Rectal smooth muscle tissue (tissue), 1 donor: ENCODE data around the gene PKP1.

ENCODE experiments used
- H3K27ac ChIP-seq: one replicate; pipeline ENCODE4 v1.7.0; 2013; ENCODE audit warnings: low read depth, low read length, inconsistent platforms
- H3K27me3 ChIP-seq: one replicate; pipeline ENCODE4 v1.7.0; 2013; ENCODE audit warnings: low read length; ENCODE audit not compliant: control insufficient read depth, insufficient read depth
- H3K36me3 ChIP-seq: one replicate; pipeline ENCODE4 v1.7.0; 2013; ENCODE audit warnings: low read length; ENCODE audit not compliant: control insufficient read depth, insufficient read depth
- H3K4me1 ChIP-seq: one replicate; pipeline ENCODE4 v1.7.0; 2013; ENCODE audit warnings: low read length; ENCODE audit not compliant: control insufficient read depth, insufficient read depth
- H3K4me3 ChIP-seq: one replicate; pipeline ENCODE4 v1.7.0; 2013; ENCODE audit warnings: low read length
- H3K9ac ChIP-seq: one replicate; pipeline ENCODE4 v1.7.0; 2013; ENCODE audit warnings: low read length

The PKP1 gene

DNA sequence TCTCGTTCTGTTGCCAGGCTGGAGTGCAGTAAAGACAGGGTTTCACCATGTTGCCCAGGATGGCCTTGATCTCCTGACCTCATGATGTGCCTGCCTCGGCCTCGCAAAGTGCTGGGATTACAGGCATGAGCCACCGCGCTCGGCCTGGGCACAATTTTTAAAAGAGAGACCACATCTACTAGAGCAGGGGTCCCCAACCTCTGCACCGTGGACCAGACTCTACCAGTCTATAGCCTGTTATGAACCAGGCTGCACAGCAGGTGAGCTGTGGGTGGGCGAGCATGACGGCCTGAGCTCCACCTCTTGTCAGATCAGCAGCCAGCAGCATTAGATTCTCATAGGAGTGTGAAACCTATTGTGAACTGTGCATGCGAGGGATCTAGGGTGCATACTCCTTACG is 73.4 kb downstream of the PKP1 start:
- H3K36me3 ChIP-seq = no peaks in the 10 kb centered on the region
- no peaks in the 10 kb centered on the region for H3K27me3 ChIP-seq
- no peaks in the 10 kb centered on the region for H3K4me1 ChIP-seq
- H3K9ac ChIP-seq = no peak overlapping the region
- H3K4me3 ChIP-seq = no peak overlapping the region
- H3K27ac ChIP-seq = no peak overlapping the region

DNA sequence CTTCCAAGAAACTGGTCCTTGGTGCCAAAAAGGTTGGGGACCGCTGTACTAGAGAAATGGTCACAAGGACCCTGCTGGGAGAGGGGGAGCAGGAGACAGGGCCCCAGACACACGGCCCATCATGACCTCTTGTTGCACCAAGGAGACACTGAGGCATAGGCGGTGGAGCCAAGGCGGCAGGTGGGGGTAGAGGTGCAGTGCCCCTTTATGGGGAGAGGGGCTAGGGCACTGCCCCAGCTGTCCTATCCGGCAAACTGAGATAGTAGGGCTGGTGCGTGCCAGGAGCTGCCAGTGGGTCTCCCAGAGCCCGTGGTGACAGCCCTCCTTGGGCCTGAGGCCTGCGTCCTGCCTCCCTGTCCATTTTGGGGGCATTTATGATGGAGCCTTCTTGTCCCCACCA is 73.9 kb downstream of the PKP1 start:
- Histone ChIP-seq H3K4me1 (no peaks in the 10 kb centered on the region), H3K27ac (no peak overlapping the region), H3K27me3 (no peaks in the 10 kb centered on the region)

DNA sequence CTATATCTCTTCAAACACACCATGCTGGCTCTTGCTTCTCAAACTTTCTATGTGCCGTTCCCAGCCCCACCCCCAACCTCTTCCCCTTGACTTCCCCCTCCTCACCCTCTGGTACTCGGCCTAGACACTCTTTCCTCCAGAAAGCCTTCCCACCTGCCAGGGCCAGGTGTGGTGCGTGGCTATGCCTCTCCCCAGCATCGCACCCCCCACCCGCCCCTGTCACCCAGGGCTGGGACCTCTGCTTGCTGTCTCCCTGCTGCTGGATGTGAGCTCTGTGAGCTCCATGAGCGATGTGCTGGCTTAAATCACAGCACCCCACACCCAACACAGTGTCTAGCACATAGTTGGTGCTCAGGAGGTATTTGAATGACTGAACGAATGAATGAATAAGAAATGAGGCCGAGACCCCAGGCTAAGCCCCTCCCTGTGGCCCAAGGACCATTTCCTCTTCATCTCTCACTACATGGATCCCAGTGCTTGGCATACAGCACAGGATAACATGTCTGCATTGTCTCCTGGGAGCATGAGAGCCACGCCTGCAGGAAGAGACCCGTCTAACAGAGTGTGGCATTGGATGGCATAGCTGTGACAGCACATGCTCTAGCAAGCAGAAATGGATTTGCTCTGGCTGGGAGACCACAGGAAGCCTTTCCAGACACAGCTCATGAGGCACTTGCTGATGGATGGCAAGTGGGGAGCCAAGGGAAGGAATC is 74.5 kb downstream of the PKP1 start:
- Histone ChIP-seq H3K27me3 (no peaks in the 10 kb centered on the region), H3K4me1 (no peaks in the 10 kb centered on the region), H3K9ac (no peak overlapping the region), H3K36me3 (no peaks in the 10 kb centered on the region), H3K27ac (no peak overlapping the region), H3K4me3 (no peak overlapping the region)

More for the DNA sequence above, 73.9 kb downstream of the PKP1 start:
- H3K4me3 ChIP-seq = no peak overlapping the region
- H3K9ac ChIP-seq = no peak overlapping the region
- H3K36me3 ChIP-seq = no peaks in the 10 kb centered on the region

DNA sequence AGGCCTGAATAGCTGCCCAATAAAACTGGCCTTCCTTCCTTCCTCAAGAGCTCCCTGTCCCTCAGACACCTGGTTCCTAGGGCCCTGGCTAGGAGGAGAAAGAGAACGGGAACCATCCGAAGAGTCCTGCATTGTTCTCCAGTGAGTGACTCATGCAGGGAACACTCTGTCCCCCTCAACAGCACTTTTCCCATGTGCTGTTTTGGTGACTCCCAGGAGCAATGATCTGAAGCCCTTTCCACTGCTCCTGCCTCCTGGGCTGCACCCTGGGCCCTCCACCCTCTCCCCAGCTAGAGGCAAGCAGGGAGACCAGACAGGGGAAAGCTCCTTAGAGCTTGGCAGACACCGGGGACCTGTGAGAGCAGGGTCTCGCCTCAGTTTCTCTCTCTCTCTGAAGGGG is 75.3 kb downstream of the PKP1 start:
- Histone ChIP-seq H3K4me3 (no peak overlapping the region), H3K4me1 (no peaks in the 10 kb centered on the region), H3K27me3 (no peaks in the 10 kb centered on the region), H3K27ac (no peak overlapping the region), H3K9ac (no peak overlapping the region), H3K36me3 (no peaks in the 10 kb centered on the region)

DNA sequence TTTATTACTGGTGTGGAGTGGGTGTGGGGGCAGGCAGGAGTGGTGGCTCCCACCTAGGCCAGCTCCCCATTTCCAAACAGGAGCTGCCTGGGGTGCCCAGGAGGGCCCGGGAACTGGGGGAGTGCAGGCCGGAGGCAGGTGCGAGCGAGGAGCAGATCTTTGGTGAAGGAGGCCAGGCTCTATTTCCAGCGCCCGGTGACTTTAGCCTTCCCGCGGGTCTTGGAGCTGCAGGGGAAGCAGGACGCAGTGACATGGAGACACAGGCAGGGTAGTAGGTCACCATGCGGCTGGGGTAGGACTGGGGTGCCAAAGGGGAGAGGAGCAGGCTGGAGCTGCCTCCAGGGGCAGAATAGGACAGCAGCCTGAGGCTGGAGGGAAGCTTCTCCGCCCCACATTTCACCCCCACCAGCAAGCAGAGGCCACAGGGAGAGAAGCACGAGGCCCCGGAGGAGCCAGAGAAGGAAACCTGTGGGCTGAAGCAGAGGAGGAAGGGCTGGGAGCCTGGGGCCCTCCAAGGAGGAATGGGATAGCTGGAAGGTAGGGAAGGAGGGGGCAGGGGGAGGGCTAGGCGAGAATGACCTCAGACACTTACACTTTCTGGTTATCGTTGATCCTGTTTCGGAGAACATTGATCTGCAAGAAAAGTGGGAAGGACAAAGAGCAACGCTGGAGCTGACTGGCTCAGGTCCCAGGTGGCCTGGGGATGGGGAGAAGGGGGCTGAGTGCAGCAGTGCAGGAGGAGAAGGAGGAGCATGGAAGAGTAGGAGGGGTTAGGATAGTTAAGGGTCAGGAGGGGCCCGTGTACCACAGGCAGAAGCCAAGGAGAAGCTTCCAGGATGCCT is 75.9 kb downstream of the PKP1 start:
- no peak overlapping the region for H3K27ac ChIP-seq

DNA sequence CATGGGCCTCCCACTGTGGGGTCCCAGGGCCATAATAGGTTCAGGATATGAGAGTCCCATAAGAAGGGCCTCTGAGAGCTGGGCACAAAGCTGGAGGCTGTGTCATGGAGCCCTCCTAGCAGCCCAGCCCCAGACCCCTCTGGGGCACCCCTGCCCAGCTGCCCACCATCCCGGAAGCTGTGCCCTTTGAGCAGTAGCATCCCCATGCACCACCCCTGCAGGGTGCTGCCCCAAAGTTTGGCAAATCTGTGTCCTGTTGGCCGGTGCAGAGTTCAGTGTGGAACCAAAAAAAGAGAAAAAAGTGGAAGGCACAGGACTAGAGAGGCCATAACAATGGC is 76.5 kb downstream of the PKP1 start:
- Histone ChIP-seq H3K9ac (no peak overlapping the region), H3K36me3 (no peaks in the 10 kb centered on the region)

More for the DNA sequence above, 75.9 kb downstream of the PKP1 start:
- Histone ChIP-seq H3K27me3 (no peaks in the 10 kb centered on the region), H3K36me3 (no peaks in the 10 kb centered on the region), H3K4me1 (no peaks in the 10 kb centered on the region), H3K4me3 (no peak overlapping the region), H3K9ac (no peak overlapping the region)

DNA sequence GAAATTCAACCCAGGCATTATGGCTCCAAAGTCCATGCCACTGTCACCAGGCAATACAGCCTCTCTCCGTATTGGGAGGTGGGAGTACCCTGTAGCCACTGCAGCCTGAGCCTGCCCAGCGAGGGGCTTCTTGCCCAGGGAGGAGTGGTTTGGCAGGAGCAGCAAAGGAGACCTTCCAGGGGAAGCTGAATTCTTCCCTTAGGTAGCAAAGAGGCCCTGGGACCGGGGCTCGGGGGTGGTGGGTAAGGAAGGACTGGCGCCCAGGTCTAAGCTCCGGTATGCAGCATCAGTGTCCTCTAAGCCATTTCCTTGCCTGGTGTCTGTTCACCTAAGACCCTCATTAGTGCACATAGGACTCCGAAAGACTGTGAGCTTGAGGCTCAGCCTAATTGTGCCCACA is 77.2 kb downstream of the PKP1 start:
- no peaks in the 10 kb centered on the region for H3K36me3 ChIP-seq
- H3K4me1 ChIP-seq = no peaks in the 10 kb centered on the region
- H3K27ac ChIP-seq = no peak overlapping the region
- no peaks in the 10 kb centered on the region for H3K27me3 ChIP-seq
- no peak overlapping the region for H3K9ac ChIP-seq
- no peak overlapping the region for H3K4me3 ChIP-seq

More for the DNA sequence above, 76.5 kb downstream of the PKP1 start:
- H3K27me3 ChIP-seq = no peaks in the 10 kb centered on the region
- H3K4me1 ChIP-seq = no peaks in the 10 kb centered on the region
- H3K27ac ChIP-seq = no peak overlapping the region
- no peak overlapping the region for H3K4me3 ChIP-seq

DNA sequence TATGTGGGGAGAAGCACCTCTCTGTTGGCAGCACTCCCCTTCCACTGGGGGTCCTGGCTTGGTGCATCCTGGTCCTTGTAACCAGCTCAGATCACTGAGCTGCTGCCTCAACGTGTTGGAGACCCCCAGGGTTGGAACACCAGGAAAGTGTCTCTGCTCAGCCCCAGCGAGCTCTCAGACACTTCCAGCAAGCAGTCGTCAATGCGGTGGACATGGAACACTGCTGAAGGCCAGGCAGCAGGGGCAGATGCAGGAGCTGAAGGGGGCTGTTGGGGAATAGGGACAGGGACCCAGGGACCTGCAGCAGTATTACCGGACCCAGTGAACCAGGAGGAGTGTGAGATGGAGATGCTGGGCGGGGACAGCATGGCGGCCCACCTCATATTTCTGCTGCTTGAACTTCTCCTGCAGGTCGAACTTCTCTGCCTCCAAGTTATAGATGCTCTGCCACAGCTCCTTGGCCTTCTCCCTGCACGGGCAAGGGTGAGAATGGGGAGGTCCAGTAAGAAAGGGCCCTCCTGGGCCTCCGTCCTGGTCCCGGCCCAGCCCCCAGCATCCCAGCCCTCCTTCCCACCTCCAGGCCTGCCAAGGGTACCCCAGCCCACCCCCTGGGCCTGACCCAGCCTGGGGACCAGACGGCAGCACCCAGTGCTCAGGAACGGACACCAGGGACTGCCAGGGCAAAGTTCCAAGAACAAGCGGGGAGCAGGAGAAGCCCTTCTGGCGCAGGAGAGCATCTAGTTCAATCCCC is 77.8 kb downstream of the PKP1 start:
- H3K27me3 ChIP-seq = no peaks in the 10 kb centered on the region
- H3K4me1 ChIP-seq = no peaks in the 10 kb centered on the region
- no peak overlapping the region for H3K9ac ChIP-seq
- H3K4me3 ChIP-seq = no peak overlapping the region
- H3K27ac ChIP-seq = no peak overlapping the region
- H3K36me3 ChIP-seq = no peaks in the 10 kb centered on the region

DNA sequence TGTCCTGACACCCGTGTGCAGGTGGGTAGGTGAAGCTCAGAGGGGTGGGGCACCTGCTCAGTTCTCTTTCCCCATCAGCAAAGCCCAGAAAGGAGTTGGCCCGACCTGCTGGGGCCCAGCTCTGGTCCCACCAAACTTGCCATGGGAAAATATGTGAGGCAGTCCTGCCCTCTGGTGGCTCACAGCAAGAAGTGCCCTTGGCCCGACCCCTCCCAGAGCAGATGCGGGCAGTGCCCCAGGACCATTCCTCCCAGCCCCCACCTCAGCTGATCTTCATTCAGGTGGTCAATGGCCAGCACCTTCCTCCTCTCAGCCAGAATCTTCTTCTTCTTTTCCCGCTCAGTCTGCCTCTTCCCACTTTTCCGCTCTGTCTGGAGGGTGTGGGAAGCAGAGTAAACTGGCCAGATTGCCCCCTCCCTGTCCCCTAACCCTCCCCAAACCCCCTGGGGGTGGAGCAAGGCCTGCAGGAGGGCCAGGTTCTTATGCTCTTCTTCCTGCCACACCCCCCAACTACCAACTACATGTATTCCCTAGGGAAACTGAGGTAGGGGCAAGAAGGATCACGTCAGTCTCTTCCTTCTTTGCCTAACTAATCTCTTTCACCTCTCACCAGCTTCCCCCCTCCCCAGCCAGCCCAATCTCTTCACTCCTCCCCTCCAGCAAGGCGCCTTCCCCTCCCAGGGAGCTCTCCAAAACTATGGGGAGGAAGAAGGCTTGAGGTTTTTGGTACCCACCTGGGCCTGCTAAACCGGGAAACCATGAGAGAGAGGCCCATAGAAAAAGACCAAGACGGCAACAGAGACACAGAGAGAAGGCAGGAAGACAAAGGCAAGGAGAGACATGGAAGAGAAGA is 78.6 kb downstream of the PKP1 start:
- no peaks in the 10 kb centered on the region for H3K27me3 ChIP-seq
- H3K36me3 ChIP-seq = no peaks in the 10 kb centered on the region
- no peak overlapping the region for H3K4me3 ChIP-seq
- no peak overlapping the region for H3K9ac ChIP-seq
- no peaks in the 10 kb centered on the region for H3K4me1 ChIP-seq
- no peak overlapping the region for H3K27ac ChIP-seq

DNA sequence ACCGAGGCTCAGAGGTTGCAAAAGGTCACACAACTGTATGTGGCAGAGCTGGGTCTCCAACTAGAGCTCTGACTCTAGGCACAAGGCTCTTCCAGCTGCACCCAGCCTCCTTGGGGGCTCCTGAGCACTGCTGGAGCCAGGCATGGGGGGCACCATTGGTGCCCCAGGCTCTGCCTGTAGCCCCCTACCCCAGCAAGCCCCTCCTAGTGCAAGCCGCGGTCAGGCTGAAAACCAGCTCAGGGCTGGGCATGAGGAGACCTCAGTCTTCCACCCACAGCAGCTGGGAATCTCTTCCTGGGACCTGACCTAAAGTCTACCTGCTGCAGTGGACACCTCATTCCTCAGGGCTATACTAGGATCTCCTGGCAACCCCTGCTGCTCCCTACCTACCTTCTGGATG is 79.6 kb downstream of the PKP1 start:
- no peak overlapping the region for H3K4me3 ChIP-seq
- no peaks in the 10 kb centered on the region for H3K27me3 ChIP-seq
- H3K36me3 ChIP-seq = no peaks in the 10 kb centered on the region
- H3K4me1 ChIP-seq = no peaks in the 10 kb centered on the region
- no peak overlapping the region for H3K9ac ChIP-seq
- no peak overlapping the region for H3K27ac ChIP-seq

DNA sequence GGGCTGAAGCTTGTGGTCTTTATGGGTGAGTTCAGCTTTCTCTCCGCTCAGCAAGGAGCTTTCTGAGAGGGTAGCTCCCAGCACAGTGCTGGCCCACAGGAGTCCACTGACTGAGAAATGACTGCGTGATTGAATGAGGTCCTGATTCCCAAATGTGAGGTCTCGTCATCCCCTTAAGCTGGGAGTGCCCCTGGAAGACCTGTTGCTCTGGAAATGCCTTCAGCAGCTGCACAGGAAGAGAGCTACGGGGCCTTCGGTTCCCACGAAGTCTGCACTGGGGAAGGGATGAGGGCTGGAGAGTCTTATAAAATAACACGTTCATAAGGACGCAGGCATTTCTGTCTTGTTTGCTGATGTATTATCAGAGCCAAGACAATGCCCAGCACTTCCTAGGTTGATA is 80.2 kb downstream of the PKP1 start:
- H3K36me3 ChIP-seq = no peaks in the 10 kb centered on the region
- H3K4me3 ChIP-seq = no peak overlapping the region
- no peaks in the 10 kb centered on the region for H3K4me1 ChIP-seq
- no peak overlapping the region for H3K27ac ChIP-seq
- H3K27me3 ChIP-seq = no peaks in the 10 kb centered on the region
- no peak overlapping the region for H3K9ac ChIP-seq

DNA sequence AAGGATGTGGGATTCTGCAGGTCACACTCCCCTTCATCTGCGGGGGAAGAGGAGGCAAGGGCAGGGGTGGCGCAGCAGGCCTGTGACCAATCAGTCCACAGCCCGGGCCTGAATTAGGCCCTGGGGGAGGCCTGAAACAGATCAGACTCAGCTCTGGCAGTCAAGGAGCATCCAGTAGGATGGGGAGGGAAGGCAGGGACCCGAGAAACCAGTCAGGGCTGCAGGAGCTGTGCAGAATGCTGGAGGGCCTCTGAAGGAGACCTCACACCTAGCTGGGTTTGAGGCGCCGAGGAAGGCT is 81.5 kb downstream of the PKP1 start:
- no peaks in the 10 kb centered on the region for H3K4me1 ChIP-seq
- H3K9ac ChIP-seq = no peak overlapping the region
- H3K36me3 ChIP-seq = no peaks in the 10 kb centered on the region
- H3K4me3 ChIP-seq = no peak overlapping the region
- H3K27me3 ChIP-seq = no peaks in the 10 kb centered on the region
- H3K27ac ChIP-seq = no peak overlapping the region
